Activated gamma-delta T cell treated with Interleukin-2 at 50 U/mL for 16 hours (primary cell): ENCODE data around the gene AFF1.

Experiments used
- DNase-seq: peaks from one replicate; pipeline ENCODE4 v3.0.0-alpha.2; 2020

The AFF1 gene

DNA sequence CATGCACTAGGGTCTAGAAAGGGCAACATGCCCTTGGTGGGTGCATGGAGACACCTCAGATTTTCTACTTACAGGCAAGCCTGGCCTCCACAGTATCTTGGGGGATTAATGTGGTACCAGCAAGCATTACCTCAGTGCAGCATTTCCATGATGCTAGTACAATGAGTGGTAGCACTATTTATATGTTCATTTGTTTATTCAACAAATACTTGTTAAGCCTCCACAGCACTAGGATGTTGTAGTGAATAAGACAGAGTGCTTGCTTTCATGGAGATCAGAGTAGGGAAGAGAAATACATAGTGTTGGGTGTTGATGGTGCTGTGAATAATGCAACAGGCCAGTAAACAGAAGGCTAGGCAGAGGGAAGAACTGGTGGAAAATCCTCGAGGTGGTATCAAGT, 152.2 kb downstream of the AFF1 start:
- no peak for DNase-seq

DNA sequence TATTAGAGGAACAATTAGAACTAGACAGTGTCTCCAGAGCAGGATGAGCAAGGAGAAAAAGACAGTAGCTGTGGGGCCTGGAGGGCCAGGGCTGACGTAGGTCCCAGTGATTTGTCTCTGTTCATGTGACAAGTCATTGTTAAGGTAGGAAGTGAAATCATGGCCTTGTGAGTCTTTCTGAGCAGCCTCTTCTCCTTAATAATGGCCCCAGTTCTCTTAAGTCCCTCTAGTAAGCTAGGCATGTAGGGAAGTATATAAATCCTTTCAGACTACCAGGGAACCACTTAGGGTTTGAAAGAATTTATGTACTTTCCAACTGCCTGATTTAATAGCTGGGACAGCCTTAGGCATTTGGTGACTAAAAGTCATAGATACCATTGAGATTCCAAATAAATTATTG, 152.6 kb downstream of the AFF1 start:
- no peak for DNase-seq

DNA sequence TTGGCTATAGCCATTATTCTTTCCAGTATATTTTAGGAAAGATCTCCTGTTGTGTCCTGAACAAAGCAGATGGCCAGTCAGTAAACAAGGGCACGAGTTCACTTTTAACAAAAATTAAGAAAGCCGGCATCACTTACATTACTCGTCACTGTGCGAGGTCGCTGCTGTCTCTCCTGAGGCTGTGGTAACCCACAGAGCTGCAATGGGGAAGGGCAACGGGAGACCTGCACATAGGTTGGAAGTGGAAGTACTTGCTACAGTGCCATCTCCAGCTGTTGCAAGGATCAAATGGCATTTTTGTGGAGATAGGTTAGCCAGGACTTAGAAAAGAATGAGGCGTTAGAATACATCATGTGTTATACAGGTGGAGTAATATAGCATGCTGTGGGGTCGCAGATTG, 153.4 kb downstream of the AFF1 start:
- no peak for DNase-seq

DNA sequence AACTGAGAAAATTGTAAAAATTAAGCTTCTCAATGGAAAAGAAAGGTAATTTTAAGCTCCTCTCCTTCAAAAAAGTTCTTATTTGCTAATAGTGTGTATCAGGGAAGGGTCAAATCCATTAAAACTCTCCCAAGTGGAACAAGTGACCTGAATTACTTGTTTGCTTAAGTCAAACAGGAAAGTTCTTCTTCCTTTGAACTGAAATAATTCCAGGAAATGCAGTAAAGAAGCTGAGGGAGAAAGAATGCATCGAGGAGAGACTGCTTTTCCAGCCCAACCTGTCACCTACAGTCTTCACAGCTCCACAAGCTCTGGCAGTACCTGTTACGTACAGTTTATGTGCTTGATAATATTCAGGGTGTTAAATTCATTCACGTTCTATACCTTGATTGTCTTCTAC, 154.6 kb downstream of the AFF1 start:
- DNase-seq, result no peak

DNA sequence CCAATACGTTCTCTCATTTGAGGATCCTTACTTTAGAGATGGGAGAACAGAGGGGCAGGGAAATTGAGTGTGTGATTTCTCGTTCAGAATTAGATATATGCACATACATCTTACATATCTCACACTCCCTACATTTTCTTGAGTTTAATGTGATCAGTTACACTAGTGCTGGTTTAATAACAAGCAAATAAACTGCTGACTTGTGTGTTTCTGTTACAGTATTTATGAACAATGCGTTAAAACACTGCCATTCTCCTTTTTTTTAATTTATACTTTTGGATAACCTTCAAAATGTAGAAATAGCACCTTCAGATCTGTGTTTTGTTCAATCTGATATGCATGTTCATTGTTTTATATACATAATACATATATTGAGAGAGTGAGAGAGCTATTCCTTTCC, 155.5 kb downstream of the AFF1 start:
- DNase-seq, result no peak

DNA sequence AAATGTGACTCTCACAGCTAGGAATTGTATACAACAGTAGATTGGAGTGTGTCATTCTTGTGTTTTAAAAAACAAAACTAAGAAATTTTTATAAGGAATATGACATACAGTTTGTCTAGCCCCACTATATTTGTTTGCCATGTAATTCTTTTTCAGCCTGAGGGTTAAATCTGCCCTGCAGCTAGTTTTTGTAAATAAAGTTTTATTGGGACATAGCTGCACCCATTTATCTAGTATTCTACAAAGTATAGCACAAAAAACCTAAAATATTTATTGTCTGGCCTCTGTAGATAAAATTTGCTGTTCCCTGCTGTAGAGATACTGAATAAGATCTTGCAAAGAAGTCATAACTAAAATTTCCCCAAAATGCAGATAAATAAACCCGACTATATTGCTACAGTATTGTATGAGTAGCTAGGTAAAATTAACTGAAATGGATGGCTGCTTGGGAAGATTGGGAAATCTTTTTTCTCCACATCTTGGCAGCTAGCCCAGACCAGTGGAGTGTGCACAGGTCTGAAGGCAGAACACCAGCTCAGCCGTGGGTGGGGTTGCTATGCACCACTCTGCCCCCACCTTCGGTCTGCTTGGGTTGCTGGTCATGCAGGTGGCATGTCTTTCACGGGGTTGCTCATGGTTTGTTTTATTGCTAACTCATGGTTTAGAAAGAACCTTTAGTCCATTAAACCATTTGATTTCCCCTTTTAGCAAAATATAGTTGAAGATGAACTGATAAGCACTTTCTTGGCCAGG, 157.8 kb downstream of the AFF1 start:
- DNase-seq, result no peak

DNA sequence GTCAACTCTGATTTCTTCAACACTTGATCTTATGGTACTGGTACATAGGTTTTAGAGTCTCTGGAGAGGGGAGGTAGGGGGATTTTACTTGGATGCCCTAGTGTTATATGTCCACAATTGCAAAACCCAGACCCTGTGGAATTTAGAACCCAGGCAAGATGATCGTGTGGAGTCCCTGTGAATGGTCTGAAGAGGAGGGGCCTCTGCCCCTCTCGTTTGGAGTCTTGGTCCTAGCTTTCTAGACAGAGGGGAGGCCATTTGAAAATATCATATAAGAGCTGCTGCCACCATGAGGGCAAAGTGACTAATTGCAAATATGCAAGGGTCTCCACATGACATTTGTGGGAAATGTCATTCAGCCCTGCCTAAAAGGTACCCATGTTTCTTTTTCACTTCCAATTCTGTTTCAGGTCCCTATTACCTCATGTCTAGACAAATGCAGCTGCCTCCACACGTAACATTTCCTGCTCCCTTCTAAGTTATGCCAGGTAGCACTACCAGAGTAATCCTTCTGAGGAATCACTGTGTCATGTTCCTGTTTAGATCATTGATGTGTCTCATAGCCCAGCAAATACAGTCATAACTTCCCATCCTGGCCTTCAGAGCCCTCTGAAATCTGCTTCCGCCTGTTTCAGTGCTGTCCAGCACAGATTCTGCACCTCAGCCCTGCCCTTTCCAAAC, 158.8 kb downstream of the AFF1 start:
- DNase-seq, result peak; percentile 22

DNA sequence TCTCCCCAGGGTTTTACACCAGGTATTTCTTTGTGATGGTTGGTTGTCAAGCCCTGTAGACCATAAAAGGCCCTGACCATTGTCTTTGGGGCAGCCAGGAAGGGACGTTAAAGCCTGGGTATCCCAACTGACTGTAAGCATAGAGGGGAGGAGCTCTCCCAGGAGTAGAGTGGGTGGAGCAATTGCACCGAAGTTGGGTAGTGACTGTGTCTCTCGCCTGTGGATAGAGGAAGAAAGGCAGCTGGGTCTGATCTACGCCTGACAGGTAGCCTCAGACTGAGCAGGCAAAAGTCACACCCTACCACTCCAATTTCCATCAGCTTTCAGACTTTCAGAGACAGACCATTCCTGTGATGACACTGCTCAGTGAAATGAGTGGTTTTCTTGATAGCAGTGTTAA, 162.3 kb downstream of the AFF1 start:
- DNase-seq, result no peak

DNA sequence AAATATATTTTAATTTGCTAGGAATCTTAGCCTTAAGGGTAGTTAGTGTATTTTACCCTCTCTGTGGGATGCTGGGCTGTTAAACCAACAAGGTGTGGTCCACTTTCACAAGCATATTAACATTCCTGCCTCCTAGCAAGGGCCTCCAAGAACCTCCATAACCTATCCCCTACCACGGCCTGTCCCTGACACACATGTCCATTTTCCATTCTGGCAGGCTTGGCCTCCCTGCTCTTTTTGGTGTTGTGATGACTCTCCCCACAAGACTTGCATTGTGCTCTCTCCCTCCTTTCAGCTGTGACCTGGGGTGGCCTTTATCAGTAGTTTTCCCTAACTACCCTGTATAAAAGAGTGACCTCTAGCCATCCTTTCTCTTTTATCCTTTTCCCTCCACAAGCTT, 165.4 kb downstream of the AFF1 start:
- no peak for DNase-seq

DNA sequence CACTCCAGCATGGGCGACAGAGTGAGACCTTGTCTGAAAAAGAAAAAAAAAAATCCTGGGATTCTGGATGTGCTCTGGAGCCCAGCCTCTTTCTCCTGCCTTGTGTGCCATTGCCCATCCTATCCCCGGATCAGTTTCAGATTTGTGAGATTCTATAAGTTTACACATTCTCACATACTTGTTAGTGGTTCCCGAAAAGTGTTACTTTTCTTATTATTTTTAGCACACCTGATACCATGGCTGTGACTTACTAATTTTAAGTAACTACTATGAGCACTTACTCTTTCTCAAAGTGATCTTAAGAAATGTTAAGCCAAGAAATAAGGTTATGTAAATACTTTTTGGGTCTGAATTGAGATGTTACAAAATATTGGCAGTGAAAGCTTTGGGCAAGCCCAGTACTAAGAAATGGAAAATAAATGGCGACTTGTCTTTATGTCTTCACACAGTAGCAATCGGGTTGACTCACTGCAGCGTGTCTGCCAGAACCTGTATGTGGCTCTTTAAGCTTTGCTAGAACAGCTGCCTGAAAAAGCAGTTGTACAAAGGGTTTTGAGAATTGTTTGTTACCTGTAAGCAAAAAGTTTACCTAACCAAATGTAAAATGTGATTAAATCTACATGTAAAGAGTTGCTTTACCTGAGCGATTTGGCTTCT, 166.9 kb downstream of the AFF1 start:
- DNase-seq, result no peak

DNA sequence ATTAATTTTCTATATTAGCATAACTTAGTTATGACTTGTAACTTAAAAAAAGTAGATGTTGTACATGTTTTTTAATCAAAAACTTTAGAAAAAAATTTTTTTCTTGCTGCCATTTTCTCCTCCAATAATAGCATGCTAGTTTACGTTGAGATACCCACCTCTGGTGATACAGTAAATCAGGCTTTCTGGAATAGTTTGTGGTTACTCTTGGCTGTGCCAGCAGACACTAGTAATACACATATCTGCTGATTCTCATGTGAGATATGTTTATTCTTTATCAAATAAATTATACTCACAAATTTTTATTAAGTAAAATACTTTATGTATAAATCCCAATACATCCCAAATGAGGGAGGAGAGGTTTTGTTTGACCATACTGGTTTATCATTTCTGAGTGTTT, 168.3 kb downstream of the AFF1 start:
- DNase-seq, result no peak

DNA sequence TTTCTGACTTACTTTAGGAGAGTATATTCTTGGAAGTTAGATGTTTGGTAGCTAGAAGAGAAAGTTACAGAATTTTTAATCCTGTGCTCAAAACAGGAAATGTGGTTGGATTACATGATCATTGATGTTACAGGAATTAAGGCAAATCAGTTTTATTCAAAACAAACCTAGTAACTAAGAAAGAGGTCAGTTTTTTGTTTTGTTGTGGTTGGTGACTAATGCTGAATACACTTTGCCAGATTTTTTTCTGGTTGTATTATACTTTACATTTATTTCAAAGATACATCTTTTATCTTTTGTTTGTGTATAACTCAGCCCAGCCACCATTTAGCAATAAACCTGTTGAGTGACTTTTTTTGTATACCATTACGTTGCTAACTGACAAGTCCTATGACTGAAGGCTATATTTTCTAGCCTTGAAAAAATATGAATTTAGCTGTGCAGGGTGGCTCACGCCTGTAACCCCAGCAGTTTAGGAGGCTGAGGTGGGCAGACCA, 168.9 kb downstream of the AFF1 start:
- DNase-seq, result no peak

DNA sequence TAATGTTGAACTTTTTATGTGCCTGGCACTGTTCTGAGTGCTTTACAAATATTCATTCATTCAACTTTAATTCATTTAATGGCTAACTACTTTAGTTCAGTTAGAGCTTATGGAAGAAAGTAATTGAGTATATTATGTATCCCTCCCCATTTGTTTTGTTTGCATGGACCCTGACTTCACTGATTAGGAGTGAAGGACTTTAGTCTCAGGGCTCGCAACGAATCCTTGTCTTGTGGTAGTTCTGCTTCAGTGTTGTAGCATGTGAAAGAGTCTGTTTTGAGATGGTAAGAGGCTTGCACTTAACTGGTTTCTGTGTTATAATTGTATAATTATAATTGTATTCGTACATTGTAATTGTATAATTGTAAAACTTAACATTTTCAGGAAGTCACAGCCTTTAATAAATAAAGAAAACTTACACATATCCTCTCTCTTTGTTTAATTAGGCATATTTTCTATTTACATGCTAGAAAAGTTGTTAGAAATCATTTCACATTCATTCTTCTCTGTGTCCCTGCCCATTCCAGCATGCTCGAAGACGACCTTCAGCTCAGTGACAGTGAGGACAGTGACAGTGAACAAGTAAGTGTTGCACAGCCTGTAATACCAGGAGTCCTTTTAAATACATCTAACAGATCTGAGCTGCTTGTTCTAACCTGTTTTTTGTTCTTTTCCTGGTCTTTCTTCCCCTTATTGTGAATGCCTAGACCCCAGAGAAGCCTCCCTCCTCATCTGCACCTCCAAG, 170.5 kb downstream of the AFF1 start:
- DNase-seq, result no peak

DNA sequence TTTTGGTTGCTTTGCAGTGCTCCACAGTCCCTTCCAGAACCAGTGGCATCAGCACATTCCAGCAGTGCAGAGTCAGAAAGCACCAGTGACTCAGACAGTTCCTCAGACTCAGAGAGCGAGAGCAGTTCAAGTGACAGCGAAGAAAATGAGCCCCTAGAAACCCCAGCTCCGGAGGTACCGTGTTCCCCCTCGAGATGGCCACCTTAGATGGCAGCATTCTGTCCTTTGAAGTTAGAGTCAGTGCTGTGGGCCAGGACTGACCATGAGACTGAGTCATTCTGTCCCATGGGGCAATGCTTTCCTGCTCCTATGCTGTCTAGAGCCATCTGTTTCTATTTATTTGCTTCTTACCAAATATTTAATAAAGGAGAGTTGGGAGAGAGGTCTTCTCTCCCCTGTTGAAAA, 173.3 kb downstream of the AFF1 start:
- DNase-seq, result no peak

DNA sequence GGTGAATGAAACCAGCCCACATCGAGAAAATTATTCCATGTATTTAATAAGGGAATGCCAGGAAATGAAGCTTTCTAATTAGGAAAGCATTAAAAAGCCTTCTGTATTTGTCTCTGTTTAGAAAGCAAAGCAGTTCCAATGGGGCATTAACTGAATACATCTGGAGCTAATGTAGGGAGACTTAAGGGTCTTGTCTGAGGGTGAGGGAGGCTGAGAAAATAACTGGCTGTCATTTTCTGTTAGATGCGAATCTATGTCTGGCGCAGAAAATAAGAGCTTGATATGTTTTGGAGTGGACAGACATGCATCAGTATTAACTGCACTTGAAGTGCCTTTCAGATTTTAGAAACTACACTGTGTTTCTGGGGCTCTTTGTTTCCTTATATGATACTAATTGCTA, 174.3 kb downstream of the AFF1 start:
- DNase-seq, result no peak

DNA sequence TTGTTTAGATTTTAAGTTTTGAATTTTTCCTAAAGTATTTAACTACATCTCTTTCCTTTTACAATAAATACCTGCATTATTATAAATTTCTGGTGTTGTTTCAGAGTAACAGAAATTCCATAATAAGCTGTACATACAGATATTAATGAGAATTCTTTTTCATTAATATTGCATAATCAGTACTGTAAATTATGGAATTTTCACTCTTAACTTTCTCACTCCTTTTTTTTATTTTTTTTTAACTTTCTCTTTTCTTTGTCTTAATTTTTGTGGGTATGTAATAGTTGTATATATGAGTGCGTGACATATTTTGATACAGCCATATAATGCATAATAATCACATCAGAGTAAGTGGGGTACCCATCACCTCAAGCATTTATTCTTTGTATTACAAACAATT, 175.1 kb downstream of the AFF1 start:
- DNase-seq, result no peak

DNA sequence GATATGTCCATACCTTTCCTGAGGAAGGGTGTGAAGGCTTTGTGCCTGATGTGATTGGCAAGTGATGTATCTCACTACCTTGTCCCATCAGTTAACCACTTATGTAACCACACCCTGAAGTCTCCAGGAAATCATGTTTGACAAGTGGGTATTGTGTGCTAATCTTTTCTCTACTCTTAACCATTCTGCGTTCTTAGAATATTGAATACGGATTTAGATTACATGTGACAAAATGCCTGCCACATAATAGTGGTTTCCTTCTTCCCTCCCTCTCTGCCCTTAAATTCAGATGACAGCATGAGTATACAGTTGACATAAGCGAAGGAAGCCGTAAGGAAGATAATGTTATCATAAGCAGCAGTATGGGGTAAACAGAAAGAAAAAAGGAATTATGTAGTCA, 177.3 kb downstream of the AFF1 start:
- no peak for DNase-seq

DNA sequence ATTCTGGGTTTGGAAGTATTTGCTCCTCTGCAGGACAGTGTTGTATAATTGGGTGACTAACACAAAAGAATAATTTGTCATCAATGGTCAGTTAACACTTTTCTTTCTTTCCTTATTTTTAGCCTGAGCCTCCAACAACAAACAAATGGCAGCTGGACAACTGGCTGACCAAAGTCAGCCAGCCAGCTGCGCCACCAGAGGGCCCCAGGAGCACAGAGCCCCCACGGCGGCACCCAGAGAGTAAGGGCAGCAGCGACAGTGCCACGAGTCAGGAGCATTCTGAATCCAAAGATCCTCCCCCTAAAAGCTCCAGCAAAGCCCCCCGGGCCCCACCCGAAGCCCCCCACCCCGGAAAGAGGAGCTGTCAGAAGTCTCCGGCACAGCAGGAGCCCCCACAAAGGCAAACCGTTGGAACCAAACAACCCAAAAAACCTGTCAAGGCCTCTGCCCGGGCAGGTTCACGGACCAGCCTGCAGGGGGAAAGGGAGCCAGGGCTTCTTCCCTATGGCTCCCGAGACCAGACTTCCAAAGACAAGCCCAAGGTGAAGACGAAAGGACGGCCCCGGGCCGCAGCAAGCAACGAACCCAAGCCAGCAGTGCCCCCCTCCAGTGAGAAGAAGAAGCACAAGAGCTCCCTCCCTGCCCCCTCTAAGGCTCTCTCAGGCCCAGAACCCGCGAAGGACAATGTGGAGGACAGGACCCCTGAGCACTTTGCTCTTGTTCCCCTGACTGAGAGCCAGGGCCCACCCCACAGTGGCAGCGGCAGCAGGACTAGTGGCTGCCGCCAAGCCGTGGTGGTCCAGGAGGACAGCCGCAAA, 179.6 kb downstream of the AFF1 start:
- DNase-seq, result no peak

DNA sequence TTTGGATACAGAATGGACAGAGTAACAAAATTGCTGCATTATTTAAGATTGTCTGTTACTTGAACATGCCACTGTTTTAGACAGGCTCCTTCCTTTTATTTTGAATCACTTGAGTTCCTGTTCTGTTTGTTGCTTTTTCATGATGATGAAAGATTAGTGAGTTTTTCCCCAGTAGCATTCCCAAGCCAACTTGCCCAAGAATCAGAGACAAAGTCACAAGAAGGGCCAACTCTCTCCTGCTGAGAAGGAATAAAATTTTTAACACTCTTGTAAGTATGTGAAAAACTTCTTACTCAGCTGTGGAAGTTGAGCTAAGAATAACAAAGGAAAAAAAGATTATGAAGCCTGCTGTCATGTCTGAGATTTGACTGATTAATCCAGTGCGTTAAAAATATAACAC, 181.4 kb downstream of the AFF1 start:
- DNase-seq, result no peak

DNA sequence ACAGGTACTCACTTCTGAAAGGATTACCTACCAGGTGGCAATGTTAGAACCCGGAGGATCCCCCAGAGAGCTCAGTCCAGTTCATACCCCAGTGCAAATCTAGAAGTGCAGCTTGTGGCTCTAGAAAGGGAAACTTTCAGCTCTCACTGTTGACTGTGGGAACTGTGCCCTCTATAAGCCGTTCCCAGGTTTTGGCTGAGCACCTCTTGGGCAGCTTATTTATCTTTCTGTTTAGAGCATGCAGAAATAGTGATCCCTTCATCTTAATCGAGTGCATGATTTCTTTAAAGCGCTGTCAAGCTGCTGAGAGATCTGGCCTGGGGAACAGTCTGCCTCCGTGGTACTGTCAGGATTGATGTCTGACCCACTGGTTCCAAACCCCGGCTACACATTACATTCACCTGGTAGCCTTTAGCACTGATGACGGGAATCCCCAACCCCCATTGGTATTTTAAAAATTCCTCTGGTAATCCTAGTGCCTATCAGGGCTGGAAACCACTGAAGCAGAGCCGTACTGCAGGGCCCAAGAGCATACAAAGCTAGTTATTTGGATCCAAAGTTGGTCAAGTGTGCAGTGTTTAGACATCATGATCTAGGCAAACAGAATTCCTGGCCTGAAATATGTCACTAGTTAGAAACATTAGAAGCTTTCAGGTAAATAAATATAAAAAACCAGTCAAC, 182.4 kb downstream of the AFF1 start:
- DNase-seq, result no peak

DNA sequence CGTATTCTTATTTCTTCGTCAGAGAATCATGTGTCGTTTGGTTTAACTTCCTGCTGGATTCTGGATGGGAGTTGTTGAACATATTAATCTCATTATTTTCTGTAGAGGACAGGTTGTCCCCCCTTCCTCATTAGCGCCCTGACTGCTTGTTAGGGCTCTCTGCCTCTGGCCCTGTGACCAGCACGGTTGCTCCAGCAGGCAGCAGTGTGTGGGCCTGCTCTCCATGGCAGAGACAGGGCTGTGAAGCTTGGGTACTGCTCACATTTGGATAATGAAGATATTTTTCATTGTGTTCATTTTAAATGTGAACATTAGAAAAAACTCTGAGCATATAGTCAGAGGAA, 182.9 kb downstream of the AFF1 start:
- no peak for DNase-seq

DNA sequence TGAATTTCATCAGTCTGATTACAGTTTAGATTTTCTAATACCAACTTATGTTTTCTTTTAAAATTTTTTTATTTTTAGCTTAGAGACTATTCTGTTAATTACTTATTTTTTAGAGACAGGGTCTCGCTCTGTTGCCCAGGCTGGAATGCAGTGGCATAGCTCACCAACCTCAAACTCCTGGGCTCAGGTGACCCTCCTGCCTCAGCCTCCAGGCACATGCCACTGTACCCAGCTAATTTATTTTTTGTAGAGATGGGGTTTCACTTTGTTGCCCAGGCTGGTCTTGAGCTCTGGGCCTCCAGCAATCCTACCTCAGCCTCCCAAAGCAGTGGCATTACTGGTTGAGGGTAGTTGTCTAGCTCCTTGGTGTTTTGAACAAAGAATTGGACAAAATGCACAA, 183.6 kb downstream of the AFF1 start:
- no peak for DNase-seq
